GM12878 (cell line): Measurements from ENCODE around the gene CFAP92. TPM values are rescaled to one million over a fixed set of nuclear protein-coding genes. Genes with fewer than 3 reads are reported as not detected.
A peak's percentile ranks its signal among the peaks of the same experiment; 100 is the strongest.

Source experiments
- ATAC-seq: fragments of 200-7000 bp; cut with Tn5 transposase; 3 replicates; pipeline ENCODE4 v1.9.1; 2020; ENCODE audit warnings: mild to moderate bottlenecking, moderate library complexity
- BruUV-seq: library from RNA; stranded (reverse); fragments of 400-500 nt; replicated peaks from 2 replicates; lab custom pipeline; 2021; lab: Mats Ljungman, UMichigan
- CTCF ChIA-PET: fragments of 300-600 bp; sonication (Branson Sonifier 250); formaldehyde crosslinking; extraction: SDS; loops from one replicate; lab custom pipeline; 2021; ENCODE audit warnings: inconsistent platforms; lab: Yijun Ruan, JAX
- POLR2A ChIA-PET: fragments of 350-600 bp; formaldehyde crosslinking; extraction: SDS; loops from one replicate; lab custom pipeline; 2021; ENCODE audit warnings: inconsistent platforms; lab: Charles Lee
- RAD21 ChIA-PET: fragments of 300-600 bp; sonication (Branson Sonifier 250); formaldehyde crosslinking; loops from one replicate; lab custom pipeline; 2023; ENCODE audit warnings: antibody characterized with exemption; ENCODE audit not compliant: unreplicated experiment; lab: Charles Lee
- SMC1A ChIA-PET: fragments of 300-600 bp; sonication (Branson Sonifier 250); formaldehyde crosslinking; loops from one replicate; lab custom pipeline; 2023; ENCODE audit not compliant: unreplicated experiment, uncharacterized antibody; lab: Charles Lee
- DNase-seq: peaks from one replicate; pipeline ENCODE4 v3.0.0-alpha.2; 2011; ENCODE audit warnings: low read depth, low spot score
- FAIRE-seq: peaks from 3 replicates; lab custom pipeline; 2011; peaks lifted over from hg19 to GRCh38; lab: Jason Lieb, UNC
- H2AFZ ChIP-seq: 2 replicates; pipeline ENCODE4 v1.6.0; 2011; ENCODE audit warnings: low read depth, low read length, control low read depth; ENCODE audit not compliant: control insufficient read depth
- H3K27ac ChIP-seq: 2 replicates; pipeline ENCODE4 v1.5.1; 2011; ENCODE audit warnings: control low read depth; ENCODE audit not compliant: control insufficient read depth, insufficient read depth
- H3K27me3 ChIP-seq, 2 experiments: replicated peaks in 1 of 2; 2 replicates each; pipeline versions ENCODE4 v1.6.0 to v1.6.1; 2011; ENCODE audit warnings: low read length in 1 of 2; ENCODE audit not compliant: control insufficient read depth in 2 of 2, insufficient read depth in 2 of 2
- H3K36me3 ChIP-seq, 2 experiments: 2 replicates each; pipeline ENCODE4 v1.5.1; 2011; ENCODE audit warnings: low read length in 1 of 2; ENCODE audit not compliant: control insufficient read depth in 2 of 2, insufficient read depth in 2 of 2
- H3K4me1 ChIP-seq: 2 replicates; pipeline ENCODE4 v1.6.1; 2011; ENCODE audit warnings: mild to moderate bottlenecking, low read length, moderate library complexity, mixed read lengths; ENCODE audit not compliant: control insufficient read depth, insufficient read depth
- H3K4me2 ChIP-seq: 2 replicates; pipeline ENCODE4 v1.6.0; 2011; ENCODE audit warnings: control low read depth; ENCODE audit not compliant: control insufficient read depth, insufficient read depth
- H3K4me3 ChIP-seq: fragments of 200-600 bp; sonication (generic); 2 replicates; pipeline ENCODE4 v1.5.1; 2016
- H3K79me2 ChIP-seq: 2 replicates; pipeline ENCODE4 v1.6.0; 2011; ENCODE audit warnings: low read length; ENCODE audit not compliant: control insufficient read depth, insufficient read depth
- H3K9ac ChIP-seq: 2 replicates; pipeline ENCODE4 v1.8.0; 2011; ENCODE audit warnings: low read length, control low read depth, mixed read lengths; ENCODE audit not compliant: control insufficient read depth, insufficient read depth
- H3K9me3 ChIP-seq: replicated peaks from 3 replicates; pipeline ENCODE4 v1.5.1; 2011; ENCODE audit warnings: mild to moderate bottlenecking, low read length; ENCODE audit not compliant: control insufficient read depth, insufficient read depth
- H4K20me1 ChIP-seq: 2 replicates; pipeline ENCODE4 v1.6.0; 2011; ENCODE audit not compliant: control insufficient read depth, insufficient read depth
- FOS ChIP-seq: IDR thresholded peaks from 3 replicates; pipeline ENCODE4 v1.6.1; 2011; ENCODE audit warnings: borderline replicate concordance; ENCODE audit not compliant: insufficient read length; ENCODE audit errors: extremely low read depth
- FOXM1 ChIP-seq: IDR thresholded peaks from 2 replicates; pipeline ENCODE4 v1.6.1; 2012; ENCODE audit warnings: low read depth, mild to moderate bottlenecking, inconsistent platforms, low read length, moderate library complexity
- NR2C2 ChIP-seq: IDR thresholded peaks from 2 replicates; pipeline ENCODE4 v1.6.1; 2011; ENCODE audit warnings: borderline replicate concordance, low read depth; ENCODE audit not compliant: control insufficient read depth, insufficient read length
- PML ChIP-seq: IDR thresholded peaks from 2 replicates; pipeline ENCODE4 v1.6.1; 2012; ENCODE audit warnings: low read length, inconsistent platforms
- POU2F2 ChIP-seq: IDR thresholded peaks from 3 replicates; pipeline ENCODE4 v1.6.1; 2011; ENCODE audit warnings: low read depth, mild to moderate bottlenecking, low read length, borderline replicate concordance
- SPI1 ChIP-seq: IDR thresholded peaks from 2 replicates; pipeline ENCODE4 v1.6.1; 2011; ENCODE audit warnings: low read depth, mild to moderate bottlenecking, low read length, moderate library complexity, borderline replicate concordance; ENCODE audit not compliant: insufficient read depth
- SREBF2 ChIP-seq: IDR thresholded peaks from 2 replicates; pipeline ENCODE4 v1.6.1; 2012; ENCODE audit warnings: mild to moderate bottlenecking, low read length
- TCF12 ChIP-seq: IDR thresholded peaks from 2 replicates; pipeline ENCODE4 v1.6.1; 2011; ENCODE audit warnings: low read depth, mild to moderate bottlenecking, low read length
- USF2 ChIP-seq: IDR thresholded peaks from 2 replicates; pipeline ENCODE4 v1.6.1; 2011; ENCODE audit warnings: low read depth, low read length, improper control_type of control experiment, borderline replicate concordance
- ZBTB33 ChIP-seq: fragments of 450-650 bp; IDR thresholded peaks from 2 replicates; pipeline ENCODE4 v1.6.1; 2017; ENCODE audit warnings: mild to moderate bottlenecking
- ZNF622 ChIP-seq: fragments of 450-650 bp; IDR thresholded peaks from 2 replicates; pipeline ENCODE4 v1.6.1; 2017; ENCODE audit warnings: mild to moderate bottlenecking, inconsistent platforms
- WGBS: methylation state at CpG from one replicate; pipeline ENCODE4 v1.1.6; 2016; ENCODE audit warnings: low lambda C conversion rate; ENCODE audit not compliant: insufficient replicate concordance, insufficient coverage; ENCODE audit errors: missing lambda C conversion rate; 5-methylcytosine and 5-hydroxymethylcytosine counted together
- in situ Hi-C: fragments of 300-500 bp; cut with MboI; formaldehyde crosslinking; loops from 9 replicates; pipeline ENCODE4 v1.14.3; 2018; ENCODE audit warnings: mixed read lengths
- intact Hi-C: fragments of 100-400 bp; cut with micrococcal nuclease; formaldehyde crosslinking; loops from one replicate; pipeline ENCODE4 v1.14.2; 2022; ENCODE audit not compliant: unreplicated experiment
- polyA plus RNA-seq, 11 experiments: library from polyadenylated mRNA; depleted of rRNA in 4 of 11; unstranded in 6 of 11; stranded (reverse) in 5 of 11; fragments of >200 nt; fragmentation: Nextera tagmentation in 4 of 11; fragmentation: Illumina TruSeq in 1 of 11; extraction: Ambion mirVana in 4 of 11; extraction: Trizol in 1 of 11; gene quantifications; 1 replicate in 1 of 11; 2 replicates in 10 of 11; pipeline versions ENCODE4 v1.2.1 to v1.2.3, GENCODE V29; 2011 to 2016; ENCODE audit warnings: inconsistent platforms in 2 of 11, missing spikeins in 2 of 11, low read depth in 1 of 11
- total RNA-seq, 4 experiments: library from RNA; depleted of rRNA in 3 of 4; stranded (reverse); fragments of >200 nt in 3 of 4; fragmentation: Illumina TruSeq in 1 of 4; extraction: Trizol in 1 of 4; gene quantifications; 2 replicates each; pipeline versions ENCODE4 v1.2.1 to v1.2.3, GENCODE V29; 2013 to 2021

The CFAP92 gene
- total and polyA plus RNA-seq, 10 of the 15 experiments (the other 5 are each of a cell fraction or from before 2014, with no cell fraction given): 0.05 to 0.52 (median 0.14) TPM; not detected in 7

GRCh38 chr3:129026728-129027543 lies 33.1 kb upstream of the CFAP92 start (continued):
- TF ChIP-seq USF2 (no peak), SPI1 (no peak), POU2F2 (peak; percentile 45; the same call in 1 of the 3 replicates), ZNF622 (no peak), NR2C2 (no peak), SREBF2 (no peak), FOXM1 (no peak)
- TF ChIP-seq, all 136 proteins: peak for 35

DNA sequence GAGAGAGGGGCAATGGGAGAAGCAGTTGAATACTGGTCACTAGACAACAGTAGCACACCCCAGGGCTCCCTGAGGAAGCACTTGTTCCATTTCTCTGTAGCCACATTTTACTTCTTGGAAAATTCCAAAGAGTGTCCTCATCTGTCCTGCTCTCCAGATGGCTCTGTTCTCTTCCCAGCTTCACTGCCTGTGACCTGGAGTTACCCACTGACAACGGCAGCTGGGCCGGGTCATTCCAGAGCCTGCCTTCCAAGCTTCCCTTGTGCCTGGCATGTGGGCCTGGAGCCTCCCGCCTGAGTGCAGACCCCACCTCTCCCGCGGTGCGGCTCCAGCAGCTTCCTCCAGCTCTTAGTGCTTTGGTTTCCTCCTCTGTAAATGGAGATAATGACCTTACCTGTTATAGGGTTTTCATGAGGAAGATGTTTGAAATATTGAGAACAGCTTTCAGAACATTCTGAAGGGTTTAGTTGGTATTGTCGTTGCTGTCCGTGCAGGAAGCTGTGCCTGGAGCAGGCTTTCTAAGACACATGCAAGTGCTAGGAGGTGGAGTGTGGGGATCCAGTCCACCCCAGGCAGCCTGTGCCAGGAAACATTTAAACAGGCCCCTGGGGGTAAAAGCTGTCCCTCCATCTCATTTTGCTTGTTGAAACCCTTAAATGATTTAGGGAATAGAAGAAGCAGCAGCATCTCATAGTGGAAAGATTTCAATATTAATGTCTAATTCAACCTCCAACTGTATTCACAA lies 32.0 kb upstream of the CFAP92 start:
- H3K36me3 ChIP-seq: no peaks in the 10 kb centered on the region

More for the DNA sequence above, 32.0 kb upstream of the CFAP92 start:
- Histone ChIP-seq H3K79me2 (no peaks in the 10 kb centered on the region), H3K4me2 (no peak overlapping the region), H3K9ac (no peak overlapping the region), H3K4me1 (peaks cover 5% of the 10 kb centered on the region), H4K20me1 (no peaks in the 10 kb centered on the region), H3K4me3 (no peak overlapping the region), H3K27me3 (peaks cover 0 to 4% of the 10 kb centered on the region in 2 experiments; a peak in 1 of 4 replicates), H2AFZ (no peak overlapping the region), H3K9me3 (no peaks in the 10 kb centered on the region; the same call in 2 of the 3 replicates), H3K27ac (no peak overlapping the region)
- RAD21 ChIA-PET: interaction anchor here (0.7 to 2.2 kb wide), 2 partner anchors 9 to 98 kb away, joined by 3 to 7 read pairs; no protein-coding TSS in a partner anchor
- intact Hi-C loops: no loop called here
- CTCF ChIA-PET: interaction anchor here (0.9 to 3.5 kb wide), 9 partner anchors 10 to 346 kb away, joined by 3 to 39 read pairs (median 8); a partner anchor contains a TSS
- SMC1A ChIA-PET: interaction anchor here (0.6 to 2.0 kb wide), 5 partner anchors 9 to 344 kb away, joined by 3 to 12 read pairs (median 4); no protein-coding TSS in a partner anchor
- no peak for FAIRE-seq
- BruUV-seq: TSS peak; percentile 80
- WGBS: 97% methylated on average over 8 of the region's 8 CpGs
- POLR2A ChIA-PET: interaction anchor here (0.5 to 2.2 kb wide), 3 partner anchors 9 to 374 kb away, joined by 3 to 10 read pairs (median 4); partner anchors contain the start of gene COPG1
- ATAC-seq: no peak
- no peak for DNase-seq
- in situ Hi-C loops: no loop called here
- TF ChIP-seq TCF12 (no peak), PML (no peak), ZBTB33 (no peak), FOS (no peak)
